Measurements from ENCODE around the gene IL1R2.
"Not testable (repeated sequence)": the region's sequence is repeated elsewhere in the genome, so short reads cannot be mapped to it uniquely, and the experiment has no call there.

Gene IL1R2

GRCh38 chr2:102000012-102000411 is 8.3 kb downstream of the IL1R2 start:
- peaks cover 5% of the 10 kb centered on the region for H3K9me3 Mint-ChIP-seq
- H3K27ac Mint-ChIP-seq = no peak overlapping the region
- no peaks in the 10 kb centered on the region for H3K36me3 Mint-ChIP-seq (ENCODE audit: low read depth)
- H3K4me3 Mint-ChIP-seq = peak overlapping the region; percentile 65
- peak; percentile 27 for DNase-seq
- peaks cover 4% of the 10 kb centered on the region for H3K27me3 Mint-ChIP-seq
- H3K4me1 Mint-ChIP-seq (ENCODE audit: low read depth) = peaks cover 44% of the 10 kb centered on the region

GRCh38 chr2:102000813-102001766 is 9.3 kb downstream of the IL1R2 start:
- Mint-ChIP-seq H3K27ac (no peak overlapping the region), H3K36me3 (ENCODE audit: low read depth) (no peaks in the 10 kb centered on the region), H3K4me3 (peak overlapping the region; percentile 65), H3K9me3 (peaks cover 5% of the 10 kb centered on the region), H3K27me3 (no peaks in the 10 kb centered on the region), H3K4me1 (ENCODE audit: low read depth) (peaks cover 41% of the 10 kb centered on the region)
- peak; percentile 60 for DNase-seq

DNA sequence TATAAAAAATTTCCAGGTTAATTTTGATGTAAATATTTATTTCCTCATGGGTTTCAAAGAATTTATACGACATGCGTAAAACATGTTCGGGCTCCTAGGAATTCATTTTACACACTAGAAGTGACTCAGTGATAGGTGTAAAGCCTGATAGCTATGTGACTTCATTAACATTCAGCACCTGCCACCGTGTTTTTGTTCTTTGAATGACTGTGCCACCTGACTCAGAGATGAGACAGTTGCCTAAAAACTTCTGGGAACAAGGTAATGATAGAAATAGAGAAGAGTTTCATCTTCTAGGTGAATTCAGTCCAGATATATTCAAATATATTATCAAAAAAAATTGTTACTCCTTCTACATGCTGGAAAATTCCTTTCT is 10.0 kb downstream of the IL1R2 start:
- Mint-ChIP-seq H3K27ac (no peak overlapping the region), H3K9me3 (peaks cover 5% of the 10 kb centered on the region), H3K27me3 (no peaks in the 10 kb centered on the region), H3K4me1 (ENCODE audit: low read depth) (peaks cover 41% of the 10 kb centered on the region), H3K4me3 (peak overlapping the region; percentile 65), H3K36me3 (ENCODE audit: low read depth) (no peaks in the 10 kb centered on the region)
- DNase-seq = peak; percentile 30

- H3K36me3 Mint-ChIP-seq (ENCODE audit: low read depth) = no peaks in the 10 kb centered on the region
- peaks cover 42% of the 10 kb centered on the region for H3K4me1 Mint-ChIP-seq (ENCODE audit: low read depth)
- peak; percentile 25 for DNase-seq
- H3K27me3 Mint-ChIP-seq = peaks cover 1% of the 10 kb centered on the region
- H3K4me3 Mint-ChIP-seq = no peak overlapping the region
- no peak overlapping the region for H3K27ac Mint-ChIP-seq
- peaks cover 5% of the 10 kb centered on the region for H3K9me3 Mint-ChIP-seq
Observed at GRCh38 chr2:102002228-102002627, 10.5 kb downstream of the IL1R2 start.

DNA sequence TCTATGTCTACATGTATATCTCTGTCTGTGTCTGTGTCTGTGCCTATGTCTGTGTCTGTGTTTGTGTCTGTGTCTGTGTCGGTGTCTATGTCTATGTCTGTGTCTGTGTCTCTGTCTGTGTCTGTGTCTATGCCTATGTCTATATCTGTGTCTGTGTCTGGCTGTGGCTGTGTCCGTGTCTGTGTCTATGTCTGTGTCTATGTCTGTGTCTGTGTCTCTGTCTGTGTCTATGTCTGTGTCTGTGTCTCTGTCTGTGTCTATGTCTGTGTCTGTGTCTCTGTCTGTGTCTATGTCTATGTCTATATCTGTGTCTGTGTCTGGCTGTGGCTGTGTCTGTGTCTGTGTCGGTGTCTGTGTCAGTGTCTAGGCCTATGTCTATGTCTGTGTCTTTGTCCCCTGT is 11.1 kb downstream of the IL1R2 start:
- not testable (repeated sequence) for H3K4me3 Mint-ChIP-seq; H3K27me3 Mint-ChIP-seq; H3K27ac Mint-ChIP-seq; H3K9me3 Mint-ChIP-seq; H3K36me3 Mint-ChIP-seq (ENCODE audit: low read depth)
- peaks cover 39% of the 10 kb centered on the region for H3K4me1 Mint-ChIP-seq (ENCODE audit: low read depth)
- peak; percentile 28 for DNase-seq

DNA sequence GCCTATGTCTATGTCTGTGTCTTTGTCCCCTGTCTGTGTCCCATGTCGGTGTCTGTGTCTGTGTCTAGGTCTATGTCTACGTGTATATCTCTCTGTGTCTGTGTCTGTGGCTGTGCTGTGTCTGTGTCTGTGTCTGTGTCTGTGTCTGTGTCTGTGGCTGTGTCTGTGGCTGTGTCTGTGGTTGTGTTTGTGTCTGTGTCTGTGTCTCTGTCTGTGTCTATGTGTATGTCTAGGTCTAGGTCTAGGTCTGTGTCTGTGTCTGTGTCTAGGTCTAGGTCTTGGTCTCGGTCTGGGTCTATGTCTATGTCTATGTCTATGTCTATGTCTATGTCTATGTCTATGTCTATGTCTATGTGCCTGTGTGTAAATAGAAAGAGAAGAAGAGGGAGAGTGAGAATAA is 11.9 kb downstream of the IL1R2 start:
- Mint-ChIP-seq H3K4me3 (no peak overlapping the region), H3K27me3 (peaks cover 7% of the 10 kb centered on the region), H3K27ac (no peak overlapping the region), H3K4me1 (ENCODE audit: low read depth) (peaks cover 33% of the 10 kb centered on the region), H3K9me3 (peaks cover 2% of the 10 kb centered on the region), H3K36me3 (ENCODE audit: low read depth) (no peaks in the 10 kb centered on the region)
- DNase-seq = peak; percentile 29

DNA sequence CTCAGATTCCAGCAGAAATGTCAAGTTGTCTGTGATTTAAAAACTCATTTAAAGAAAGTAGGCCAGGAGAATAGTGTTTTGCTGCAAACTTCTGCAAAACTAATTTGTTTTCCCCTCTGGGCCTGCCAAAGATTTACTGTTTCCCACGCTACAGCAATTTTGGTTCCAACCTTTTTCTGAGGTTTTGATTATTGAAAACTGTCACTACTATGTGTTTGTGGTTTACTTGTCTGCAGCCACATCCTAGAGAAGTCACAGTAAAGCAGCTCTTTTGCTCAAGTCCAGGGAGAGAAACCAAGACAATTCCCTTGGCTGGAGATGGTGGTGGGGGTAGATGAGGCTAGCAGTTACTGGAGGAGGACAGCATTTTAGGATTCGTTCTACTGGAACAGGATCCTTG is 12.8 kb downstream of the IL1R2 start:
- Mint-ChIP-seq H3K27me3 (peaks cover 7% of the 10 kb centered on the region), H3K36me3 (ENCODE audit: low read depth) (no peaks in the 10 kb centered on the region), H3K27ac (no peak overlapping the region), H3K4me3 (no peak overlapping the region), H3K4me1 (ENCODE audit: low read depth) (peaks cover 24% of the 10 kb centered on the region), H3K9me3 (peaks cover 2% of the 10 kb centered on the region)
- DNase-seq = no peak

DNA sequence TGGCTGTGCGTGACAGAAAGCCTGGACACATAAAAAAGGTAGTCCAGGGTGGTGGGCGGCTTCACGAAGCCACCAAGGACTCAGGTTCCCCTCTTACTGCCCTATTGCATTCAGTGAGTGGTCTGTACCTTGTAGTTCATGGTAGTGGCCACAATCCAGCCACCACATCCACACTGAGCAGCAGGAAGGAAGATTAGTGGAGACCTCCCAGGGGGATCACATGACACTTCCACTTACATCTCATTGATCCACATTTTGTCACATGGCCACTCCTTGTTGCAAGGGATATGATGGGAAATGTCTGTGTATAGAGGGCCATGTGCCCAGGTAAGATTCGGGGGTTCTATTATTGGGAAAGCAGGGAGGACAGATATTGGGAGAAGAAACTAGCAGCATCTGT is 13.7 kb downstream of the IL1R2 start:
- H3K27me3 Mint-ChIP-seq = peaks cover 7% of the 10 kb centered on the region
- H3K36me3 Mint-ChIP-seq (ENCODE audit: low read depth) = no peaks in the 10 kb centered on the region
- H3K4me1 Mint-ChIP-seq (ENCODE audit: low read depth) = peaks cover 20% of the 10 kb centered on the region
- H3K27ac Mint-ChIP-seq = no peak overlapping the region
- DNase-seq = no peak
- H3K9me3 Mint-ChIP-seq = peaks cover under 1% of the 10 kb centered on the region
- H3K4me3 Mint-ChIP-seq = no peak overlapping the region

- Mint-ChIP-seq H3K27ac (peak overlapping the region; percentile 38), H3K36me3 (ENCODE audit: low read depth) (no peaks in the 10 kb centered on the region), H3K4me1 (ENCODE audit: low read depth) (peaks cover 20% of the 10 kb centered on the region), H3K27me3 (peaks cover 7% of the 10 kb centered on the region), H3K9me3 (no peaks in the 10 kb centered on the region), H3K4me3 (no peak overlapping the region)
- no peak for DNase-seq
Observed at GRCh38 chr2:102005989-102006885, 14.5 kb downstream of the IL1R2 start.

GRCh38 chr2:102006886-102007278 is 15.1 kb downstream of the IL1R2 start:
- Mint-ChIP-seq H3K27me3 (peaks cover 7% of the 10 kb centered on the region), H3K4me1 (ENCODE audit: low read depth) (peaks cover 21% of the 10 kb centered on the region), H3K27ac (no peak overlapping the region), H3K36me3 (ENCODE audit: low read depth) (peaks cover 1% of the 10 kb centered on the region), H3K4me3 (no peak overlapping the region), H3K9me3 (no peaks in the 10 kb centered on the region)
- no peak for DNase-seq

DNA sequence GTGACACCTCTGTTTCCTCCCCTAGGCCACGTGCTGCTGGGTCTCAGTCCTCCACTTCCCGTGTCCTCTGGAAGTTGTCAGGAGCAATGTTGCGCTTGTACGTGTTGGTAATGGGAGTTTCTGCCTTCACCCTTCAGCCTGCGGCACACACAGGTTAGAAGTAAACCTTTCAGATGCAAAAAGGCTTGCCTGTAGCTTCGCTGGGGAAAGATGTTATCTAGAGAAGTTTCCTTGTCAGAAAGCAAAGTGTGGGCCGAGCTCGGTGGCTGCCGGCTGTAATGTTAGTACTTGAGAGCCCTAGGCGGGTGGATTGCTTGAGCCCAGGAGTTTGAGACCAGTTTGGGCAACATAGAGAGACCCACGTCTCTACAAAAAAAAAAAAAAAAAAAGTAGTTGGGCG is 16.7 kb downstream of the IL1R2 start:
- Mint-ChIP-seq H3K4me3 (no peak overlapping the region), H3K4me1 (ENCODE audit: low read depth) (peaks cover 37% of the 10 kb centered on the region)

GRCh38 chr2:102009557-102009956 is 17.8 kb downstream of the IL1R2 start:
- H3K27ac Mint-ChIP-seq = no peak overlapping the region
- H3K9me3 Mint-ChIP-seq = peaks cover 15% of the 10 kb centered on the region
- no peak for DNase-seq
- H3K36me3 Mint-ChIP-seq (ENCODE audit: low read depth) = peaks cover 15% of the 10 kb centered on the region
- H3K27me3 Mint-ChIP-seq = peaks cover 7% of the 10 kb centered on the region
- peaks cover 48% of the 10 kb centered on the region for H3K4me1 Mint-ChIP-seq (ENCODE audit: low read depth)
- H3K4me3 Mint-ChIP-seq = no peak overlapping the region

More for the DNA sequence above, 16.7 kb downstream of the IL1R2 start:
- H3K27ac Mint-ChIP-seq = no peak overlapping the region
- peaks cover 11% of the 10 kb centered on the region for H3K36me3 Mint-ChIP-seq (ENCODE audit: low read depth)
- no peak for DNase-seq
- H3K27me3 Mint-ChIP-seq = peaks cover 7% of the 10 kb centered on the region
- peaks cover 8% of the 10 kb centered on the region for H3K9me3 Mint-ChIP-seq

GRCh38 chr2:102010902-102011301 is 19.1 kb downstream of the IL1R2 start:
- Mint-ChIP-seq H3K27ac (peak overlapping the region; percentile 42), H3K4me1 (ENCODE audit: low read depth) (peaks cover 52% of the 10 kb centered on the region), H3K4me3 (no peak overlapping the region), H3K9me3 (peaks cover 15% of the 10 kb centered on the region), H3K36me3 (ENCODE audit: low read depth) (peaks cover 15% of the 10 kb centered on the region), H3K27me3 (peaks cover 7% of the 10 kb centered on the region)
- no peak for DNase-seq

GRCh38 chr2:102012061-102012614 is 20.4 kb downstream of the IL1R2 start:
- Mint-ChIP-seq H3K9me3 (peaks cover 15% of the 10 kb centered on the region), H3K4me1 (ENCODE audit: low read depth) (peaks cover 56% of the 10 kb centered on the region), H3K36me3 (ENCODE audit: low read depth) (peaks cover 15% of the 10 kb centered on the region), H3K4me3 (no peak overlapping the region), H3K27ac (peak overlapping the region; percentile 70), H3K27me3 (peaks cover 7% of the 10 kb centered on the region)
- no peak for DNase-seq
